CD4-positive, alpha-beta T cell treated with Interferon alpha-2 for 1 hour (primary cell): ENCODE data around the gene RABGEF1.
A peak's percentile ranks its signal among the peaks of the same experiment; 100 is the strongest.
"Not testable (repeated sequence)": the region's sequence is repeated elsewhere in the genome, so short reads cannot be mapped to it uniquely, and the experiment has no call there.

Experiments
- DNase-seq, 2 donors: peaks; one replicate each; pipeline ENCODE4 v3.0.0-alpha.2; 2020 to 2022

The RABGEF1 gene

DNA sequence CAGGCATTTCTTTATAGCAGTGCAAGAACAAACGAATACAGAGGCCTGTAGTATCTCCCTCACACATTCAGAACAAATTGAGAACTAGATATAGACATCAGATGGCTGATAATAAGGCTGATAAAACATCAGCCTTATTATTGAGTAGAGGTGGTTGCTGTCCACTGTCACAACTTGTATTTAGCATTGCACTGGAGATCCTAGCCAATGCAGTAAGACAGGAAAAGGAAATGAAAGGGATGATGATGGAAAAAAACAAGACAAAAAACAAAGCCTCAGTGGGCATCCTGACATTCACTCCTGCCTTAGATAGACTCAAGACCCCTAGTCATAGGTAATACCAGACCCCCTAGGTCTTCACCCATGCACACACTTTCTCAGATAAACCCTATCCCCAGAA is 4.7 kb upstream of the RABGEF1 start:
- DNase-seq = no peak

DNA sequence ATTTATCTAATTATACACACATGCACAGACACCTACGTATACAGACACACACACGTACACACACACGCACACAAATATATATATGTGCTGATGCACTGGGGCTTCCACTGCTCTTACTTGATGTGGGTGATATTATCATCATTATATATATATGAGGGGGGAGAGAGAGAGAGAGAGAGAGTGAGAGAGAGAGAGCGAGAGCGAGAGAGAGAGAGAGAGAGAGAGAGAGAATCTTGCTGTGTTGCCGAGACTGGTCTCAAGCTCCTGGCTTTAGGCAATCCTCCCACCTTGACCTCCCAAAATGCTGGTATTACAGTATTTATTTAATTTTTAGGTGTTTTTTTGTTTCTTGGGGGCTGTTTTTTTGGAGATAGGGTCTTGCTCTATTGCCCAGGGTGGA is 3.6 kb upstream of the RABGEF1 start:
- DNase-seq = no peak

DNA sequence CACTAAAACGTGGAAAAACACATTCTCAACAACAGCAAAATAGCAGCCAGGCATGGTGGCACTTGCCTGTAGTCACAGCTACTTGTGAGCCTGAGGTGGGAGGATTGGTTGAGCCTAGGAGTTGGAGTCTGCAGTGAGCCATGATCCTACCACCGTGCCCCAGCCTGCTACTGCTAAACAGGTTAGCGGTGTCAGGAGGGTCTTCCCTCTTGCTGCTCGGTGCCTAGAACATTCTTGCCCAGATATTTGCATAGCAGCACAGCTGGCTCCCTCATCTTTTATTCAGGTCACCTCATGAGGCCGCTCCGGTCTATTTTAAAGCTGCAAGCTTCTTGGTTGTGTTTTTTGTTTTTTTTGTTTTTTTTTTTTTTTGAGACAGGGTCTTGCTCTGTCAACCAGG is 2.9 kb upstream of the RABGEF1 start:
- no peak for DNase-seq

DNA sequence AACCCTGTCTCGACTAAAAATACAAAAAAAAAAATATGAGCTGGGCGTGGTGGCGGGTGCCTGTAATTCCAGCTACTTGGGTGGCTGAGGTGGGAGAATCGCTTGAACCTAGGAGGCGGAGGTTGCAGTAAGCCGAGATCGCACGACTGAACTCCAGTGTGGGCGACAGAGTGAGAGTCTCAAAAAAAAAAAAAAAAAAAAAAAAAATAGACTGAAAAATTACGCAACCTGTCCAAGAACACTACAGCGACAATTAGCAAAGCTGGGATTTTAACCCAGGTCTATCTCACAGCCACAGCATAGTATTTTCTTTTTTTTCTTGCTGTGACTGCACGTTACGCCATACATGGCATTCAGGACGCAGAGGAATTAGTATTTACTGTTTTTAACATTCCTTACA is 1.1 kb upstream of the RABGEF1 start:
- DNase-seq = no peak

DNA sequence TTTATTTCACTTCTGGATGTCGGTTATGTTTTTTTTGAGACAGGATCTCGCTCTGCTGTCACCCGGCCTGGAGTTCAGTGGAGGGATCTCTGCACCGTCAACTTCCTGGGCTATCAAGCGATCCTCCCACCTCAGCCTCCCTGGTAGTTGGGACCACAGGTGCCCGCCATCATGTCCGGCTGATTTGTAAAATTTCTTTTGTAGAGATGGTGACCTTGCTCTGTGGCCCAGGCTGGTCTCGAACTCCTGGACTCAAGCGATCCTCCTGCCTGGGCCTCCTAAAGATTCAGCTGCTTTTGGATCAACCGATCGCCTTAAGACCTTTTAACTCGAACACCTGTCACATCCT is 606 bp upstream of the RABGEF1 start:
- DNase-seq = no peak

DNA sequence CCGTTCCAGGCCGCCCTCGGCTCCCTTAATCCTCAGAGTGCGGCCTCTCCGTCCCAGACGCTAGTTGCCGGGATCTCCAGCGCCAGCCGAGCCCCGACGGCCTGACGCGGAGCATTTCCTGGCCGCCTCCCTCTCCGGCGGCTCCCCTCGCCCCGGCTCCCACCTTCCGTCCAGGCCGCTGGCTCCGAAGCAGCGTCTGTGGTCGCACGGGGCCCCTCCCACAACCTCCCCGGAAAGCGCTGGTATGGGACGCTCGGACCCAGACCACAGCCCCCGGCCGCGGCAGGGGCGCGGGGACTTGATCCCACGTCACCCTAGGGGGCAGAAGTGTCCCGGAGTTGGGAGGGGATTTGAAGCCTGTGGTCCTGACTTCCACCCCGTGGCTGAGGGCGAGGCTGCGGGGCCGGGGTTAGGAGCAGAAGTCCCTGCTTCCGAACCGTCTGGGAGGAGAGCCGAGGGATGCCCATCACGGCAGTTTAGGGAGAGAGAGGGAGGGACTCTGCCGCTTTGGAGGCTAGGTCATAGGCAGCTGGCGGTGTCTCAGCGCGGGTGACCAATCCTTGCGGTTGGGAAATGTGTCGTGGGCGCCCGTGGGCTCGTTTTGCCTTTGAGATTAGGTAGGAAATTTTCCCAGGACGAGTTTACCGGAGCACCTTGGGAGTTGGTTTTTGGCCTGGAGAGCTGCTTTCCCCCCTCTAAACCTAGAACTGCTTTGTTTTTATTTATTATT is 612 bp downstream of the RABGEF1 start:
- peak; percentile 28 to 58 for DNase-seq

DNA sequence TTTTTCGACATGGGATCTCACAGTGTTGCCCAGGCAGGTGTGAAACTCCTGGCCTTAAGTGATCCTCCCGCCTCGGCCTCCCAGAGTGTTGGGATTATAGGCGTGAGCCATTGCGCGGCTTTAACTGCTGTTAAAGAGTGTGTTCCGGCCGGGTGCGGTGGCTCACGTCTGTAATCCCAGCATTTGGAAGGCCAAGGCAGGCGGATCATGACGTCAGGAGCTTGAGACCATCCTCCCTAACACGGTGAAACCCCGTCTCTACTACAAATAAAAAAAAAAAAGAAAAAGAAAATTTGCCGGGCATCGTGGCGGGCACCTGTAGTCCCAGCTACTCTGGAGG is 1.1 kb downstream of the RABGEF1 start:
- no peak for DNase-seq

DNA sequence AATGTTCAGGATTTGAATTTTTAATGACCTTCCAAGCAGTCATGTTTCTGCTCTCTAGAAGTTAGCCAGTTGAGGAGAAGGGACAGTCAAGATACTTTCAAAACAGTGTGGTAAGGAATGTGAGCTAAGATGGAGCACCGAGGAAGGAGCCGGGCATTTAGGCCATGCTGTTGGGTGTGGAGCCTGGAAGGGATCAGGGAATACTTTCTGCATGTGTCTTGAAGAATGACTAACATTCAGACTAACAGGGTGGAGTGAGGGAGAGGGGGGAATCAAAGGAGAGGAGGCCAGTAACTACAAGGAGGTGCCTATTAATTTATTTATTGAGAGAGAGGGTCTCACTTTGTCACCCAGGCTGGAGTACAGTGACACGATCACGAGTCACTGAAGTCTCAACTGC is 1.8 kb downstream of the RABGEF1 start:
- not testable (repeated sequence) for DNase-seq

DNA sequence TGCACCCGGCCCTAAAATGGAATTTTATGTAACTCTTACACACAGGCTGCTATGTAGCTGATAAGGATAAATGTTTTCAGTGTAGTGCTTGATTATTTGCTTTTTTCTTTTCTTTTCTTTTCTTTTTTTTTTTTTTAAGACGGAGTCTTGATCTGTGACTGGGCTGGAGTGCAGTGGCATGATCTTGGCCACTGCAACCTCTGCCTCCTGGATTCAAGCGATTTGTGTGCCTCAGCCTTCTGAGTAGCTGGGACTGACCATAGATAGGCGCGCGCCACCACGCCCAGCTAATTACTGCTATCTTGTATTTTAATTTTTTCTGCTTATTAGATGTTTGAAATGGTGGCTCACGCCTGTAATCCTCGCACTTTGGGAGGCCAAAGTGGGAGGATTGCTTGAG is 3.4 kb downstream of the RABGEF1 start:
- DNase-seq = no peak

DNA sequence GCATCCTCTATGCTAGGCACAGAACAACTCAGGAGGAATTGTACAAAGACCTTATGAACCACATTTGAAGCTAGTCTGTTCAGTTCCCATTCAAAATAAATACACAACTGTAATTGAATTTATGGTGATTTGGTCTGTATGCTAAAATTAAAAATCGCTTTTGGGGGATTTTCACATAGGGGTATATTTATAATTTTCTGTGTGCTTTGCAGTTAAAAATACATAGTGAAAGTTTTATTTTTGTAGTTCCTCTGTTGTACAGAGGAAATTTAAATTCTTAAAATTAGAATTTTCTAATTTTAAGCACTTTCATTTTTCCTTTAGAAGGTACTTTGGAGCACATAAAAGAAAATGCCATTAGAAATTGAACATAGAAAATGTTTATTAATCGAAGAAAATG is 6.9 kb downstream of the RABGEF1 start:
- DNase-seq = no peak

DNA sequence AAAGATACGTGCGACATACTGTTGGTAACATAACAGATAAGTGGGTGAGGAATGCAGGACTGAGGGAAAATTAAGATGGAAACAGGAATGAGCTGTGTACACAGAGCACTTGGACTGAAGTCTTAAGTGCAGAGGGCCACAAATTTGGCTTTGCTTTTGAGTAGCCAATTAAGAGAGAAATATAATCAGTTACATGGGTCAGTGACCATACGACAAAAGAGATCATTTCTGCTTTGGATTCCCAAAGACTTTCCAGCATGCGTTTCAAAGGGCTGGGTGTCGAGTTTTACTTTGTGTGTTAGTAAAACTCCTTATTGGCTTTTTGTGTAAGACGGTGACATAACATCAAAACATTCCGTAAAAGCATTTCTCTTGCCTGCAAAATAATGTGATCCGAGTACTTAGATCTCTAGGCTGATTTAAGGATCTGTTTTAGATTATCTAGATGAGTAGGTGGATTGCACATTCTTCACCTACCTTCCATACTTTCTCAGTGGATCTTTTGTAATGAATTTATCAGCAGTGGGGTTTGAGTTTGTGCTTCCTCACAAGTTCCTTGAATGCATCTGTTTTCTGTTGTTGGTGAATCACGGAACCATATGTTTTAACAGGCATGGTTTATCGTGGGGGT is 7.5 kb downstream of the RABGEF1 start:
- DNase-seq = no peak

DNA sequence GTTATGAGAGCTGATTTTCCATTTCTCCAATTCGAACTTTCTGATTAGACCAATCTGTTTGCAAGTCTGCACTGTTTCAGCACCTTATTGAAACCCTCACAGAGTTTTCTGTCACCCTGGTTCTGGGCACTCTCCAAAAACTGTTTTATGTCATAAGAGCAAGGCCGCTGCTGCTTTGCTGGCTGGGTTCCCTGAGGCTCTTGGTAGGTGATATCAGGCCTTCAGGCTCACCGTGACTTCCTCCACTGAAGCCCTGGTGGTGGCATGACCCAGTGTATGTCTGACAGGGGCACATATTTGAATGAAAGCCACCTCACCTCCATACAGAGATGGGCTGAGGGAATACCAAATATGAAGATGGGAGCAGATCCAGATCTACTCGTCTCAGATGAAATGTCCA is 8.3 kb downstream of the RABGEF1 start:
- DNase-seq = no peak

DNA sequence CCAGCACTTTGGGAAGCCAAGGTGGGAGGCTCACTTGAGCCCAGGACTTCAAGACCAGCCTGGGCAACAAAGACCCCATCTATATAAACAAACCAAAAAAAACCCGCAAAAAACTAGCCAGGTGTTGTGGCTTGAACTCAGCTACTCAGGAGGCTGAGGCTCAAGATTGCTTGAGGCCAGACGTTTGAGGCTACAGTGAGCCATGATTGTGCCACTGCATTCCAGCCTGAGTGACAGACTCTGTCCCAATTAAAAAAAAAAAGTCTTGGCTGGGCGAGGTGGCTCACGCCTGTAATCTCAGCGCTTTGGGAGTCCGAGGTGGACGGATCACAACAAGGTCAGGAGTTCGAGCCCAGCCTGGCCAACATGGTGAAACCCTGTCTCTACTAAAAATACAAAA is 11.4 kb downstream of the RABGEF1 start:
- DNase-seq = no peak

DNA sequence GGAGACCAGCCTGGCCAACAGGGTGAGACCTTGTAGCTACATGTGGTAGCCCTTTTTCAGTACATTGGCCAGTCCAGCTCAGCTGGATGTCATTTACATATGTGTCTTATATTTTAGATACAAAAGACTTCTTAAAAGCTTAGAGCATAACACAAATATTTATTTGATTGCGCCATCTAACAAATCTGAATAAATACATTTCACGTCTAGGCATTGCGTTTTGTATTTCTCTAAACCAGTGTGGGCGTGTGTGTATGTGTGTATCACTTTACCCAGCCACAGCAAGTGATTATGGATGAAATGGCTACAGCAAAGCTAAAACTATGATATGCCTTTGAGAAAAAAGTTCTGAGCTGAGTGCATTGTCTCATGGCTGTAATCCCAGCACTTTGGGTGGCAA is 14.0 kb downstream of the RABGEF1 start:
- no peak for DNase-seq

DNA sequence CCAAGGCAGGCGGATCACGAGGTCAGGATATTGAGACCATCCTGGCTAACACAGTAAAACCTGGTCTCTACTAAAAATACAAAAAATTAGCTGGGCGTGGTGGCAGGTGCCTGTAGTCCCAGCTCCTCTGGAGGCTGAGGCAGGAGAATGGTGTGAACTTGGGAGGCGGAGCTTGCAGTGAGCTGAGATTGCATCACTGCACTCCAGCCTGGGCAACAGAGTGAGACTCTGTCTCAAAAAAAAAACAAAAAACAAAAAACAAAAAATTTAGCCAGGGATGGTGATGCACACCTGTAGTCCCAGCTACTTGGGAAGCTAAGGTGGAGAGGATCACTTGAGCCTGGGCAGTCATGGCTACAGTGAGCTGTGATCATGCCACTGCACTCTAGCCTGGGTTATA is 14.5 kb downstream of the RABGEF1 start:
- not testable (repeated sequence) for DNase-seq

DNA sequence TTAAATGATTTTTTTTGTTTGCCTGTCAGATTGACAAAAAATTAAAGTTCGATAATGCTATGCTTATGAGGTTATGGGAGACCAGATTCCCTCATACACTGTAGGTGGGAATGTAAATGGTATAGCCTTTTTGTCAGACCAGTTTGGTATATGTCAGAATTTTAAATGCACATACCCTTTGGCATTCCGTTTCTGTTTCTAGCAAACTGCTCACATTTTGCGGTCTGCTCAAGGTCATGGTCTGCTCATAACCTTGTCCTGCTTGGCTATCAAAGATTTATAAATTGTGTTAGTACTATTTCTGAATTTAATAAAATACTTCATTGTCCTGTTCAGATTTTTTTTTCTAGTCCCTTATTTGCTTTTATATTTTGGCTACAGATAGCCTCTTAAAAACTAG is 15.7 kb downstream of the RABGEF1 start:
- not testable (repeated sequence) for DNase-seq

DNA sequence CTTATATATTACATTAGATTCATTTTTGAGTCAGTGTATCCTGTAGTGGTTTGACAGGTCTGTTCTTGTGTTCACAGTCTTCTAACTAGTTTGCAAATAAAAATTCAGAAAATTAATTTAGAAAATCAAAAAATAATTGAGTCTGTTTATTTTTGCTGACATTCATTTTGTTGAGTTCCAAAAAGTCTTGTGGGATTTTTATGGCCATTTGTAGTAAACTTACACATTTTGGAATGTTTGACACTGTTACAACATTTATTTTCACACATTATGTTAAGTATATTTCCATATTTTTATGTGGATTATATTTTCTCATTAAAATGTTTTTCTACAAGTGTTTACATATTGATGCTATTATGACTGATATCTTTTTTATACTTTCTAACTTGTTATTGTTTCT is 16.4 kb downstream of the RABGEF1 start:
- DNase-seq = no peak

DNA sequence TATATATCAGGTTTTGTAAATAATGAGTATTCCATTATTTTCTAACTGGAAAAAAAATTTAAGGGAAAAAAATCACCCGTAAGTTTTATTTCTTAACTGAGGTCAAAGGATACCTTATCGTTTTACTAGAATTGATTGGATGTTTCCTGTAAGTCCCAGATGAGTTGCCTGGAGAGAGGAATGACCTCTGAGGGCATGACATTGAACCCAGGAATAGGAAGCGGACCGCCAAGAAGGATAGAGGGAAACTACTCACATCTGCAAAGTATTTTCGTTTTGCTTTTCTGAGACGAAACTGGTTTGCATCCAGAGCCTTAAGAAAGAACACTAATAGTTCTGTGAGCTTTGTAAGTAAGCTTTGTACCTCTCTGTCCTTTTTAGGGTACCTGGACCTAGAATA is 17.4 kb downstream of the RABGEF1 start:
- no peak for DNase-seq

DNA sequence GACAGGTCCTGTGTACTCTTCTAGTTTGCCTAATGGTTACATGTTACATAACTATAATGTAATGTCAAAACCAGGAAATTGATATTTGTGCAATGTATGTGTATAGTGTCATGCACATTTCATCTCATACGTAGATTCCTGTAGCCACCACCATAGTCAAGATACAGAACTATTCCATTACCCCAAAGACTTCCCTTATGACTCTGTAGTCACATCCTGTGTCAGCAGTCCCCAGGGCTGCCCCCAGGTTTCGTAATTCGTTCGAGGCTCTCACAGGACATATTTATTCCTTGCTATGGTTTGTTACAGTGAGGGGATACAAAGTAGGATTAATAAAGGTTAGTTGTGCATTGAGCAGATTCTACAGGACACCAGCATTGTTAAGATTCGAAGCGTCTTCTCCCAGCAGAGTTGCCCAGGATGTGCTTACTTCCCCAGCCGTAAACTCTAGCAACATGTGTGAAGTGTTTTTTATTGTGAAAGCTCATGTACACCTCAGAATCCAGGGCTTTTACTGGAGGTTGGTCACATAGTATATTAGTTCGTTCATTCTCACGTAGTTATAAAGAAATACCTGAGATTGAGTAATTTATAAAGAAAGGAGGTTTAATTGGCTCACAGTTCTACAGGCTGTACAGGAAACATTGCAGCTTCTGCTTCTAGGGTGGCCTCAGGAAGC is 18.6 kb downstream of the RABGEF1 start:
- DNase-seq = peak; percentile 19 to 55

DNA sequence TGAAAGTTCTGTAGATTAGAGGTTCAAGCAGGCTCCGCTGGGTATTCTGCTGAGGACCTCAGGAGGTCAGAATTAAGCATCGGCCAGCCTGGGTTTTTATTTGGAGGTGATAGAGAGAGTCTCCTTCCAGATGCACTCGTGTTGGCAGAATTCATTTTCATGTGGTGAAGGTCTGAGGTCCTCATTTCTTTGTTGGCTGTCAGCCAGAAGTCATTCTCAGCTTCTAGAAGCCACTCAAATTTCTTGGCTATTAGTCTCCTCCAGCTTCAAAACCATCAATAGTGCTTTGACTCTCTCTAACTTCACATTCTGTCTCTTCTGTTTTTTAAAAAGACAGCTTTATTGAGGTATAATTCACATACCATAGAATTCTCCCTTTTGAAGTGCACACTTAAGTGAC is 22.6 kb downstream of the RABGEF1 start:
- not testable (repeated sequence) for DNase-seq

DNA sequence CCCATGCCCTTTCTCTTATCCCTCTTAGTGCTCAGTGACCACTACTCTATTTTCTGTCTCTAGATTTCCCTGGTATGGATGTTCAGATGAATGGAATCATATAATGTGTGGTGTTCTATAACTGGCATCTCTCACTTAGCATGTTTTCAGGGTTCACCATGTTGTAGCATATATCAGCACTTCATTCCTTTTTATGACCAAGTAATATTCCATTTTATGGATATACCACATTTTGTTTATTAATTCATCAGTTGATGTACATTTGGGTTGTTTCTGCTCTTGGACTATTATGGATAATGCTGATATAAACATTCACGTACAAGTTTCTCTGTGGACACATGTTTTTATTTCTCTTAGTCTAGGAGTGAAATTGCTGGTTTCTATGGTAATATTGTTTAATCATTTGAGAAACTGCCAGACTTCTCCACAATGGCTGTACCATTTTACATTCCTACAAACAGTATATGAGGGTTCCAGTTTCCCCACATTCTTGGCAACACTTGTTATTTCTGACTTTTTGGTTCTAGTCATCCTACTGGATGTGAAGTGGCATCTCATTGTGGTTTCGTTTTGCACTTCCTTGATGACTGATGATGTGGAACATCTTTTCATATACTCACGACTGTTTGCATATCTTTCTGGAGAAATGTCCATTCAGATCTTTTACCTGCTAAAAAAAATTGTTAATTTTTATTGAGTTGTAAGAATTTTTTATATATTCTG is 23.3 kb downstream of the RABGEF1 start:
- not testable (repeated sequence) for DNase-seq

DNA sequence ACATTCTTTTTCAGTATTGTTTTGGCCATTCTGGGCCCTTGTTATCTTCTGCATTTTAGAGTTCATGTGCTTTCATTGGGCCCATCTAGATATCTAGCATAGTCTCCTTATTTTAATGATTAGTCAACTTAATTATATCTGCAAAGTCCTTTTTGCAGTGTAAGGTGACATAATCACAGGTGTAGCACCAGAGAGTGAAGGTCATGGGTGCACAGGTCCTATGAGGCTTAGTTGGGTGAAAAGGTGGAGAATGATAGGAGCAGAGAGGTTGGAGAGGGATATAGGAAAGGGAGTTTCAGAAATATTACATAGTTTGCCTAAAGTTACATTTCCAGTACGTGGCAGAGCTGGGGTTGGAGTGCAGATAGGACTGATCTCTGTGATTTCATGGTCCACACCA is 24.4 kb downstream of the RABGEF1 start:
- not testable (repeated sequence) for DNase-seq

DNA sequence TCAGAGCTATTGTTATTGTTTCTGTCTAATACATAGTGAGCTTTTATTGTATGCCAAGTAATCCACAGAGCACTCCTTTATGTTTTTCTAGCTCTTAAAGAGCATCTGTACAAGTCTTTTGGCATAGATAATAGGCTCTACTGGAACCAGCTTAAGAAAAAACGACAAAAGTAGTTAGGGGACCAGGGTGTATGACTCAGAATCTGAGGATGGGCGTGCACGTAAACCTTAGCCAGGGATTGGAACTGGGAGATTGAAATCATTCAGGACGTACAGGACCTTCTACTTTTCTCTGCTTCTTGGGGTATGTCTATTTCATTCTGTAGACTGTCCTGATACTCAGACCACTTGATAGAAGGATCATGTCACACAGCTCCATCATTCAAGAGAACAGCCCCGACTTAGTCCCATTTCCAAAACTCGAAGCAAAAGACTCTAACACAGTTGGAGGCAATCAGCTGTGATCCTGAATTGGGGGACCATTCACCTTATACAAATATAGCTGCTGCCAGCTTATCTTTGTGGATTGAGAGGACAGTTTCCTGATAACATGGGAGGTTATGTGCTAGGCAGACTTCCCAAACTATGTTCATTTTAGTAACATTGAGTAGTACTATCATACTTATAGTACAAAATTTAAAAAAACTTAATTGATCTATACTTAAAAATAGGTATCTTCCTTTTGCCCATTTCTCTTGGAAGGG is 24.9 kb downstream of the RABGEF1 start:
- DNase-seq = not testable (repeated sequence)
